ENCODE data around the gene ANTXR2. TPM values are rescaled to one million over a fixed set of nuclear protein-coding genes. Genes with fewer than 3 reads are reported as not detected.
A peak's percentile ranks its signal among the peaks of the same experiment; 100 is the strongest.

ANTXR2 gene
- total RNA-seq, 6 donors from 2014 or later: 26.0 to 61.0 (median 37.5) TPM

GRCh38 chr4:80015407-80016189, 57.4 kb downstream of the ANTXR2 start:
- no peak overlapping the region for H3K4me3 ChIP-seq
- no peak overlapping the region for H3K27ac ChIP-seq
- ATAC-seq (ENCODE audit: low FRiP score in 2 of 2) (no peak), DNase-seq (no peak)
- 94 to 98% methylated on average over 2 of the region's 2 CpGs for WGBS, 2 donors
- no peak for TF ChIP-seq EP300 (IDR thresholded peaks at IDR 0.05)
- no peak for TF ChIP-seq POLR2A (IDR thresholded peaks at IDR 0.05)
- no peak for TF ChIP-seq POLR2AphosphoS5 (IDR thresholded peaks at IDR 0.05)
- no peak for TF ChIP-seq CTCF (IDR thresholded peaks at IDR 0.05)
- no peaks in the 10 kb centered on the region for H3K9me3 ChIP-seq
- H3K27me3 ChIP-seq: no peaks in the 10 kb centered on the region
- peaks cover 0 to 19% (median 9%) of the 10 kb centered on the region in 4 donors for H3K4me1 ChIP-seq
- H3K36me3 ChIP-seq: peaks cover 0 to 21% (median 2%) of the 10 kb centered on the region in 4 donors

GRCh38 chr4:80014531-80014930, 58.5 kb downstream of the ANTXR2 start:
- DNase-seq: no peak
- Histone ChIP-seq H3K27me3 (no peaks in the 10 kb centered on the region), H3K9me3 (no peaks in the 10 kb centered on the region), H3K36me3 (peaks cover 0 to 16% (median 0%) of the 10 kb centered on the region in 4 donors), H3K4me1 (peaks cover 0 to 19% (median 9%) of the 10 kb centered on the region in 4 donors), H3K27ac (no peak overlapping the region), H3K4me3 (no peak overlapping the region)
- WGBS, 2 donors: 93 to 99% methylated on average over 3 of the region's 3 CpGs
- no peak for ATAC-seq (ENCODE audit: low FRiP score in 2 of 2)
- TF ChIP-seq POLR2AphosphoS5 (IDR thresholded peaks at IDR 0.05) (no peak), EP300 (IDR thresholded peaks at IDR 0.05) (no peak), POLR2A (IDR thresholded peaks at IDR 0.05) (no peak), CTCF (IDR thresholded peaks at IDR 0.05) (no peak)

- DNase-seq: no peak
- TF ChIP-seq POLR2AphosphoS5 (IDR thresholded peaks at IDR 0.05): no peak
- no peak for TF ChIP-seq POLR2A (IDR thresholded peaks at IDR 0.05)
- TF ChIP-seq EP300 (IDR thresholded peaks at IDR 0.05): no peak
- no peak for TF ChIP-seq CTCF (IDR thresholded peaks at IDR 0.05)
Measured at GRCh38 chr4:80012291-80012690, 60.7 kb downstream of the ANTXR2 start.

GRCh38 chr4:80011636-80012236, 61.3 kb downstream of the ANTXR2 start:
- H3K27me3 ChIP-seq: no peaks in the 10 kb centered on the region
- no peaks in the 10 kb centered on the region for H3K36me3 ChIP-seq
- 72 to 82% methylated on average over 3 of the region's 3 CpGs for WGBS, 2 donors
- H3K9me3 ChIP-seq: no peaks in the 10 kb centered on the region
- peak overlapping the region in 1 of 4 donors; percentile 37 for H3K27ac ChIP-seq
- H3K4me3 ChIP-seq: no peak overlapping the region
- ATAC-seq (ENCODE audit: low FRiP score in 2 of 2) (peak in 1 of 2 donors; percentile 16), DNase-seq (no peak)
- H3K4me1 ChIP-seq: peaks cover 10 to 18% (median 14%) of the 10 kb centered on the region in 4 donors
- TF ChIP-seq POLR2AphosphoS5 (IDR thresholded peaks at IDR 0.05): no peak
- TF ChIP-seq CTCF (IDR thresholded peaks at IDR 0.05): no peak
- TF ChIP-seq POLR2A (IDR thresholded peaks at IDR 0.05): no peak
- TF ChIP-seq EP300 (IDR thresholded peaks at IDR 0.05): no peak

More at GRCh38 chr4:80012291-80012690, 60.7 kb downstream of the ANTXR2 start:
- H3K36me3 ChIP-seq: no peaks in the 10 kb centered on the region
- H3K4me3 ChIP-seq: no peak overlapping the region
- H3K4me1 ChIP-seq: peaks cover 8 to 19% (median 14%) of the 10 kb centered on the region in 4 donors
- H3K27ac ChIP-seq: no peak overlapping the region
- no peaks in the 10 kb centered on the region for H3K9me3 ChIP-seq
- no peak for ATAC-seq (ENCODE audit: low FRiP score in 2 of 2)
- WGBS, 2 donors: 83 to 94% methylated on average over 1 of the region's 1 CpG
- H3K27me3 ChIP-seq: no peaks in the 10 kb centered on the region
